ENCODE results near the gene WDR48. TPM values are rescaled to one million over a fixed set of nuclear protein-coding genes. Genes with fewer than 3 reads are reported as not detected.

WDR48 gene
- total RNA-seq, 2 donors from 2014 or later, result 15.8 to 16.5 TPM

GRCh38 chr3:39090922-39091321 lies 39.1 kb downstream of the WDR48 start:
- Histone ChIP-seq H3K27ac (no peak overlapping the region), H3K36me3 (replicated peaks in 1 of 2; ENCODE audit: insufficient read depth in 1 of 2, low read depth in 2 of 2) (peaks cover 6 to 26% of the 10 kb centered on the region in 2 donors), H3K4me3 (no peak overlapping the region), H3K27me3 (no peaks in the 10 kb centered on the region), H3K9me3 (no peaks in the 10 kb centered on the region), H3K4me1 (peaks cover 8% of the 10 kb centered on the region)
- DNase-seq, result no peak
- TF ChIP-seq CTCF (IDR thresholded peaks at IDR 0.05) (no peak), POLR2A (IDR thresholded peaks at IDR 0.05) (no peak)
- WGBS, 2 donors, result 83 to 90% methylated on average over 2 of the region's 2 CpGs
- ATAC-seq, result no peak
- intact Hi-C loops (cut with DNase I), result no loop called here

- intact Hi-C loops (cut with DNase I), result no loop called here
- H3K4me1 ChIP-seq, result peaks cover 29% of the 10 kb centered on the region
- 64 to 75% methylated on average over 7 of the region's 7 CpGs for WGBS, 2 donors
- peaks cover 14 to 34% of the 10 kb centered on the region in 2 donors for H3K36me3 ChIP-seq (replicated peaks in 1 of 2; ENCODE audit: insufficient read depth in 1 of 2, low read depth in 2 of 2)
- ATAC-seq (no peak), DNase-seq (no peak)
- no peak overlapping the region for H3K4me3 ChIP-seq
- H3K9me3 ChIP-seq, result no peaks in the 10 kb centered on the region
- peak overlapping the region in 1 of 4 donors; percentile 82 for H3K27ac ChIP-seq
- no peaks in the 10 kb centered on the region for H3K27me3 ChIP-seq
- TF ChIP-seq POLR2A (IDR thresholded peaks at IDR 0.05) (no peak), CTCF (IDR thresholded peaks at IDR 0.05) (no peak)
These were observed 43.2 kb downstream of the WDR48 start for GRCh38 chr3:39094851-39095677.

- TF ChIP-seq POLR2A (IDR thresholded peaks at IDR 0.05) (no peak), CTCF (IDR thresholded peaks at IDR 0.05) (no peak)
- peaks cover 18 to 34% of the 10 kb centered on the region in 2 donors for H3K36me3 ChIP-seq (replicated peaks in 1 of 2; ENCODE audit: insufficient read depth in 1 of 2, low read depth in 2 of 2)
- no peaks in the 10 kb centered on the region for H3K9me3 ChIP-seq
- peaks cover 29% of the 10 kb centered on the region for H3K4me1 ChIP-seq
- H3K27me3 ChIP-seq, result no peaks in the 10 kb centered on the region
- H3K4me3 ChIP-seq, result no peak overlapping the region
- 51 to 67% methylated on average over 3 of the region's 3 CpGs for WGBS, 2 donors
- ATAC-seq, result no peak
- H3K27ac ChIP-seq, result peak overlapping the region in 3 of 4 donors; percentile 8 to 82 (median 79)
- no peak for DNase-seq
- intact Hi-C loops (cut with DNase I), result no loop called here
These were observed 44.0 kb downstream of the WDR48 start for GRCh38 chr3:39095778-39096177.

- no peaks in the 10 kb centered on the region for H3K9me3 ChIP-seq
- DNase-seq, result peak; percentile 45 to 66 (median 54)
- intact Hi-C loops (cut with DNase I), result no loop called here
- peak overlapping the region; percentile 61 to 82 (median 75) for H3K27ac ChIP-seq
- WGBS, 2 donors, result 30 to 50% methylated on average over 2 to 3 of the region's 3 CpGs
- peaks cover 34% of the 10 kb centered on the region for H3K4me1 ChIP-seq
- H3K27me3 ChIP-seq, result no peaks in the 10 kb centered on the region
- peak; percentile 90 for ATAC-seq
- peaks cover 19 to 32% of the 10 kb centered on the region in 2 donors for H3K36me3 ChIP-seq (replicated peaks in 1 of 2; ENCODE audit: insufficient read depth in 1 of 2, low read depth in 2 of 2)
- TF ChIP-seq CTCF (IDR thresholded peaks at IDR 0.05) (no peak), POLR2A (IDR thresholded peaks at IDR 0.05) (peak in 1 of 3 donors; percentile 13)
- no peak overlapping the region for H3K4me3 ChIP-seq
These were observed 45.0 kb downstream of the WDR48 start for GRCh38 chr3:39096775-39097174.
